8988T (cell line): ENCODE results near the gene PDGFC.
"Not testable (repeated sequence)": the region's sequence is repeated elsewhere in the genome, so short reads cannot be mapped to it uniquely, and the experiment has no call there.

ENCODE experiments used
- DNase-seq: peaks from one replicate; pipeline ENCODE4 v3.0.0; 2011

Gene PDGFC

GRCh38 chr4:156896527-156896926, 75.1 kb downstream of the PDGFC start:
- DNase-seq, result no peak

- DNase-seq, result no peak
These were observed 77.4 kb downstream of the PDGFC start for GRCh38 chr4:156894234-156894633.

GRCh38 chr4:156892805-156893204, 78.8 kb downstream of the PDGFC start:
- DNase-seq, result no peak

GRCh38 chr4:156889616-156890594, 81.7 kb downstream of the PDGFC start:
- DNase-seq, result no peak

DNA sequence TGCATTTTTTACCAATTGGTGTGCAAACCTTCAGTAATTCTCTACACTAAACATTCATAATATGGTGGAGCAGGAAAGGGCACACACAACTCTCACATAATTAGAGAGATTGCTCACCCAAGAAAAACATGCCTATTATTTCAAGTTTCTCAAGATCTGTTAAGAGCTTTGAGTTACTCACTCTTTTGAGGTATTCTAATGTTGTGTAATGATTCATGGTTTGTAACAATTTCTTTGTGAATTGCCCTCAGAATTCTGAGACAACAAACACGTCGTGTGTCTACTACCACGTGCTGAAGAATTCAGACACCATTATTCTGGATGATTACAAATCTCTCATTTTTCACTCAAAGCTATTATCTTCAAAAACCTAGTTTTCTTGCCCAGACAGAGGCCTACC, 82.8 kb downstream of the PDGFC start:
- no peak for DNase-seq

DNA sequence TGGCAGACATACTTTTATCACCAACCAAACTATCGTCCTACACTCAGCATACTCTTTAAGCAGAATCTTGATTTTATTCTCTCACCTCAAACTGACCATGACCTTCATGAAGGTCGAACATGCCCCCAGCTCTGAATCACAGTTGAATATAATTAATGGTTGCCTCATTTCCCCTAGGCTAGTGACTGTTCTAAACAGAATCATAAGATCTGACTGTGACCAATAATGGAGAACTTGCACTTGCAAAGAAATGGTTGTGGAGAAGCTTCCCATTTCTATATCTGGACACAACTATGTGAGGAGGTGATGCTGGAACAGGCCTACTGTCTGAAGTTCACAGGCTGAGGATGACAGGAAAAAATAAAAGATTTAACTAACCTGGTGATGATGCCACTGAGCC, 85.1 kb downstream of the PDGFC start:
- DNase-seq, result no peak

DNA sequence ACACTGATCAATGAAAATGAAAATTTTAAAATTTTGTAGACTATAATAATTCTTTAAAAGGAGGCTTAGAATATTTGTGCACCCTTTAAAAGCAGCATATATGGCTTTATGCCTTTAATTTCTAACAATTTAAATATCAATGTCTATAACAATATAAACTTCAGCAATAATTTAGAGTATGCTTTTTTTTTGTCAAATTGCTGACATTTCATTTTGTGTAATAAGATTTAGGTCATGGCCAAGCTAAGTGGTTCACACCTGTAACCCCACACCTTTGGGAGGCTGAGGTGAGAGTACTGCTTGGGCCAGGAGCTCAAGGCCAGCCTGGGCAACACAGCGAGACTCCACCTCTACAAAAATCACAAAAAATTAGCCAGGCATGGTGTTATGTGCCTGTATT, 86.2 kb downstream of the PDGFC start:
- no peak for DNase-seq

GRCh38 chr4:156884183-156884582, 87.4 kb downstream of the PDGFC start:
- DNase-seq, result no peak

DNA sequence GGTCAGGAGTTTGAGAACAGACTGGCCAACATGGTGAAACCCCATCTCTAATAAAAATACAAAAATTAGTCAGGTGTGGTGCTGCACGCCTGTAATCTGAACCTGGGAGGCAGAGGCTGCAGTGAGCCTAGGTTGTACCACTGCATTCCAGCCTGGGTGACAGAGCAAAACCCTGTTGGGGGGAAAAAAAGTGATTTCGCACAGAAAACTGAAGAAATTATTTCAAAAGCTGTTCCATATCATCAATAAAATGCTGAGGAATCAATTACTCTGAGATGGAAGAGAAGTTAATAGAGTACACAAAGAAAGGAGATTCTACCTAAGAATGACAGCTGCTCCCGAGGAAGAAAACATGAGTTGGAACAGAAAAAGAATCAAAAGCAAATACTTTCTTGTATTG, 95.9 kb downstream of the PDGFC start:
- DNase-seq, result no peak

DNA sequence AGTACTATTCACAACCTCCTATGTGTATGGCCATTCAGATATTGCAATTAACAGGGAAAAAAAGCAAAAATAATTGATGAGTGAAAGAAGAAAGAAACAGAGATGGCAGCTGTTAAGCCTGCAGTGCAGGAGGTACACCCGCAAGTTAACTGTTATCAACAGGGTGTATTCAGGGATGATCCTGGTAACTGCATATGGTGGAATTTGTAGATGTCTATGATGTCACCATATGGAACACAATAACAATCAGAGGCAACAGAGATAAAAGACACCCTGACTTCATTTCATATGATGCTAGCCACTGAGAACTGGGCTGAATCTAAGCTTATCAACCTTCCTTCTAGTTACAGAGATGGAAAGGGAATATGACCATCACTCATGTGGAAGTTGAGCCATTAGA, 96.5 kb downstream of the PDGFC start:
- DNase-seq, result no peak

- DNase-seq, result no peak
These were observed 97.8 kb downstream of the PDGFC start for GRCh38 chr4:156873799-156874198.

GRCh38 chr4:156870861-156871260, 100.7 kb downstream of the PDGFC start:
- no peak for DNase-seq

DNA sequence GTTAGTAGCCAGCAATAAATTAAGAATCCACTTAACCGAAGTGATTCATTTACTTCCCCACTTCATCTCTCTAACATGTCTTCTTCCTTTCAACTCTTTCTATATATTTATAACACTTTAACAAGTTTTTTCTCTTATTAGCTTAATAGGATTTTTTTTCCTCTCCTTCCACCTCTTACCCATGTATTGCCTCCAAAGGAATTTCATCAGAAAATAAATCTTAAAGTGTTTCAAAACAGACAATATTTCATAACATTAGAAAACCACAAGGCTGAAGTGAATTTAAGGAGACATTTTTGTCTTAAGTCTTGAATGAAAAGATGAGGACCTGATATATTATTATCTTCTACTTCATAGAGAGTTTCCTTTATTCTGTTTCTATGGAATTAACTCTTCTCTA, 101.5 kb downstream of the PDGFC start:
- DNase-seq, result no peak

DNA sequence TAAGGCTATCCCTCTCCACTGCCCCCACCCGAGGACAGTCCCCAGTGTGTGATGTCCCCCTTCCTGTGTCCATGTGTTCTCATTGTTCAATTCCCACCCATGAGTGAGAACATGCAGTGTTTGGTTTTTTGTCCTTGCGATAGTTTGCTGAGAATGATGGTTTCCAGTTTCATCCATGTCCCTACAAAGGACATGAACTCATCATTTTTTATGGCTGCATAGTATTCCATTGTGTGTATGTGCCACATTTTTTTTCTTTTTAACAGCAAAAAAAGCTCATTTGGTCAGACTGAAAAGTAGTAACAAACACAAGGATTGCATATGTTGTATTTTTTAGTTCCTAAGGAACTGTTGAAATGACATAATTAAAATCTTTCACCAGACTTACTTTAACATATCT, 105.5 kb downstream of the PDGFC start:
- not testable (repeated sequence) for DNase-seq

DNA sequence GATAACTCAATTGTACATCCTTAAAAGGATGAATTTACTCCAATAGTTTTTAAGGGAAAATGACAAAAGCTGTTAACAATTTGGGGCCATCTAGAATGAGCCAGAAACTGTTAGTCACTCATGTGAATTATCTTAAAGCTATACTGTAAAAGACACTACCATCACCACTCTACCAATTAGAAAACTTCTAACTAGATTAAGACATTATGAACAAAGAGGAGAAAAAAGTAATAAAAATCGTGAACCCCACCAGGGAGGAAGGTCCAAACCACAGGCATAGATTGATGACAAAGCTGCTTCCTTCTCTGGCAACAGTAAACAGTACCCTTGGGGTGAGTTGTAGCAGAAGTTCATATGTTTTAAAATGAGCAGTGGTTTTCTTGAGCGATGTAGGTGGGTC, 106.1 kb downstream of the PDGFC start:
- no peak for DNase-seq

GRCh38 chr4:156858071-156858470, 113.5 kb downstream of the PDGFC start:
- no peak for DNase-seq

DNA sequence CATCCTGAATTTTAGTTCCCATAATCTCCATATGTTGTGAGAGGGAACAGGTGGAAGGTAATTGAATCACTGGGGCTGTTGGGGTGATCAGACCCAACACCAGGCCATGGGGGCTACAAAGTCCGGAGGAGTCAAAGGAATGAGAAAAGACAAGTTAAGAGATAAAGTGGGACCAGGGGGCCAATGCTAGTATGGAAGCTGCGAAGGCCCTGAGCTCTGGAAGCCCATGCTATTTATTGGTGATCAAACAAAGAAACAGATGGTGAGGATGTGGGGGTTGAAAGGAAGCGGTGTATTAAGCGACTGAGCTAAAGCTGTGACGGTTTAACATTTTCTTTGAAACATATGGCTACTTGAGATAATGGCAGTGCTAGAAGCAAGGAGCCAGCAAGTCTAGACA, 132.8 kb downstream of the PDGFC start:
- no peak for DNase-seq

DNA sequence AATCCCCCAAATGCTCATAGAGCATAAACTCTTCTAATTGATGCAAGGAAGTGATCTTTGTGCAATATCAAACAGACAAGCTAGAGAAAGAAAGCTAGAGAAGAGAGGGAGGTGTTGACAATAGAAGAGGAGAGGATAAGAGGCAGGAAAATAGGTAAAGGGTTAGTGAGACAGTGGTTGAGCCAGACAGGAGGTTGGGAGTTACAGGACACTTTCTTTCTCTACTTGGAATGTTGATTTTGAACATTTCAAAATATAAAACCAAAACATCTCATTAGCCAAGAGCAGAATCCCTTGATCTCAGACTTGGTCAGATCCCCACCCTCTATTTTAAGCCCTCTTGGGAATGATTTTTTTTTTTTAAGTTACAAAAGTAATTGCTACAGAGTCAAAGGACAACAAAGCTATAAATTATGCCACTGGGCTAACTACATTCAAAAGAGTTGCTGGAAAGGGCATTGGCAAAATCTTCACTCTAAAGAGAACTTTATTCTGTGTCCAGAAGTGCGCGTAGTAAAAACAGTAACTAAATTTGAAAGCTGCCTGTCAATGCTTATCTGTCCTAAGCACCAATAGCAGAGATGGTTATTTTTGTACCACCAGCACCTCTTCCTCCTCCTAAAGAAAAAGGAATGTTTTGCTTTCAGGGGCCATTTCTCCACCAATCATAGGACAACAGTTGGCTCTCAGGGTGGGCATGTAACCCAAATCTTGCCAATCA, 133.8 kb downstream of the PDGFC start:
- DNase-seq, result no peak

DNA sequence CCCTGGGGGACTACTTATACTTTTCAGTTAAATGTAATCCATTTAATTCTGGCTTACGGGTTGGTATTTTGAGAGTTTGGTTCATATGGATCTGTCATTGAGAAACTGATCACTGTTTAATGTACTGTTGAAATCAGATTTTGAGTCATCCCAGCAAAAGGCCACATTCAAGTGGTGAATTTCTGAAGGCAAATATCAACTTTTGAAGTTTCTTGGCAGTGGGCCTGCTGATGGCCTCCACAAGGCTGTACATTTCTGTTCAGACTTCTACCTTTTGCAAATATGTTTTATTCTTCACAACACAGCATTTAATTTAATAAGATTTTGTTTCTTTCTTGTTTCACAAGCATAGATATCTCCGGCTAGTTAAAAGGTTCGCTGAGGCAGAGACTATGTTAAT, 138.7 kb downstream of the PDGFC start:
- DNase-seq, result no peak

DNA sequence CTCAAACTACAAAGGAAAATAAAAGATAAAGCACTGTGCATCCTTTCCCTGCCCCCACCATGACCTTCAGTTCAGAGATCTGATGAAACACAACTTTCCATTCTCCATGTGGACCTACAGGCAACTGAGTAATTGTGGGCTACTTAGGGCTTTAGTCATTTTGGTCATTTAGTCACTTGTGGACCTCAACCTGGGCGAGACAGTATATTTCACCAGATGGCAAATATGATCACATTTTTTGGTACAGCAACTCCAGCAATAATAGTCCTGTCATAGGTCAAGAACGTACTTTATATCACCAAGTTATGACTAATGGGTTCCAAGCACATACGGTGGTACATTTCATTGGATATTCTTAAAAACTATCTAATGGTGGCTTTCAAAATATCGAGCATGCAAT, 141.2 kb downstream of the PDGFC start:
- no peak for DNase-seq

DNA sequence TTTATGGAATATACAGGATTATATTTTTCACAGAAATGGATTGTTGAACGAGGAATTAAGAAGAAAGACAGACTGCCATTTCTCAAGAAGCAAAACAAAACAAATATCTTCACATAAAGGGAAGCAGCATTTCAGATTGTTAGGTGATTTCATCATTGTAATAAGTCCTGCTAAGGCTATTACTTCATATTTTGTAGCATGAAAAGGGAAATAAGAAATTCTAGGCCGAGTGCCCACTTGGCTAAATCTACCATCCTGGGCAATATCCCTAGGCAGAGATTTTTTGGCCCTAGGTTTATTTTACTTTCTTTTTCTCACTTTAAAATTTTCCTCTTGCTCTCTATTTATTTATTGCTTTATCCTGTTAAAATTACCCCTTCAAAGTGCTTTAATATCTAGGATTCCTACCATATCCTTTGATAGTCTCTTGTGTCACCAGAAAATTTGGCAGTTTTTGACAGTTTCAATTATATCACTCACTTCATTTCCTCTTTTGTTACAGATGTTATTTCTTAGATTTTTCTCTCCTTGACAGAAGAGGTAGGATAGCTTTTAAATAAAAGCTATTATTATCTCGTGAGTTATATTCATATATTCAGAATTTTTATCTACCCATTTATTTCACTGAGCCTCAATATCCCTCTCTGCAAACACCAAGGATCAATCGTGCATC, 142.3 kb downstream of the PDGFC start:
- DNase-seq, result no peak

DNA sequence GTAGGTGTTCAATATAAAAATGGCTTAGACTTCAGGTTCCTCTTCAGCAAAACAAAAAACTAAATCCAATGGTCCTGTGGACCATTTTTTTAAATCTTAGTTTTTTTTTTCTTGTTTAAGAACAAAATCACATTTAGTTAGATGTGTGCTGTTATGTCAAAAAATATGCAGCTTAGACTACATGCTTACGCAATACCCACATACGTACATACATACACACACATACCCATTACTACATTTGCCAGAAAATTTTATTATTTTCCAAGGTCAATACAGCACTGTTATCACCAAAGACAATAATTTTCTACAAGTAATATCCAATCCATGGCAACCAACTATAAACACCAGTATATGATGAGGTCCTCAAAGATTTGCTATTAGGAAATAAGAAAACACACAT, 144.1 kb downstream of the PDGFC start:
- DNase-seq, result no peak

DNA sequence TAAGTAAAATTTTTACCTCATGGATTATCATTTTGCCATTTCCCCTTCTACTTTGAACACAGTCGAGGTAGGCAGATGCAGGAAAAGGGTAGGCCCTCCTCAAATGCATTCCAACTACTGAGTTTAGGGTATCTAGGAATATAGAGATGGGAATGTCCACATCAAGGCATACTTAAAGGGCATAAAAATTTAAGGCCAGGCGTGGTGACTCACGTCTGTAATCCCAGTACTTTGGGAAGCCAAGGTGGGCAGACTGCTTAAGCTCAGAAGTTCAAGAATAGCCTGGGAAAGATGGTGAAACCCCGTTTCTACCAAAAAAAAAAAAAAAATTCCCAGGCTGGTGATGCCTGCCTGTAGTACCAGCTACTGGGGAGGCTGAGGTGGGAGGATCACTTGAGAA, 146.5 kb downstream of the PDGFC start:
- DNase-seq, result no peak
